Lung (tissue), 12 donors: ENCODE measurements around the gene POFUT1. TPM values are rescaled to one million over a fixed set of nuclear protein-coding genes. Genes with fewer than 3 reads are reported as not detected.

Experiments
- ATAC-seq: fragments of 200-7000 bp; cut with Tn5 transposase; one replicate; pipeline ENCODE4 v1.9.1; 2020; ENCODE audit warnings: moderate number of reproducible peaks; ENCODE audit not compliant: insufficient read depth, low FRiP score
- DNase-seq, 3 donors: peaks; one replicate each; pipeline ENCODE4 v3.0.0-alpha.2; 2013 to 2017
- H3K27ac ChIP-seq, 2 donors: one replicate each; pipeline ENCODE4 v1.5.1; 2013; ENCODE audit warnings: mild to moderate bottlenecking in 2 of 2, moderate library complexity in 2 of 2, control low read depth in 1 of 2, inconsistent platforms in 1 of 2, low read depth in 1 of 2, low read length in 1 of 2
- H3K27me3 ChIP-seq, 3 donors: one replicate each; pipeline ENCODE4 v1.5.1; 2013; ENCODE audit warnings: low read length in 2 of 3; ENCODE audit not compliant: control insufficient read depth in 3 of 3, insufficient read depth in 3 of 3
- H3K36me3 ChIP-seq, 4 donors: one replicate each; pipeline ENCODE4 v1.5.1; 2013; ENCODE audit warnings: low read length in 4 of 4, mild to moderate bottlenecking in 1 of 4, moderate library complexity in 1 of 4; ENCODE audit not compliant: control insufficient read depth in 4 of 4, insufficient read depth in 4 of 4
- H3K4me1 ChIP-seq, 5 donors: one replicate each; pipeline ENCODE4 v1.5.1; 2013; ENCODE audit warnings: low read length in 5 of 5, mild to moderate bottlenecking in 2 of 5, moderate library complexity in 1 of 5; ENCODE audit not compliant: control insufficient read depth in 5 of 5, insufficient read depth in 5 of 5
- H3K4me3 ChIP-seq: one replicate; pipeline ENCODE4 v1.5.1; 2013; ENCODE audit warnings: mild to moderate bottlenecking, control low read depth, moderate library complexity
- H3K9ac ChIP-seq, 2 donors: one replicate each; pipeline ENCODE4 v1.5.1; 2013; ENCODE audit warnings: low read length in 2 of 2, control low read depth in 1 of 2; ENCODE audit not compliant: insufficient read depth in 1 of 2
- H3K9me3 ChIP-seq, 4 donors: one replicate each; pipeline ENCODE4 v1.5.1; 2013; ENCODE audit warnings: low read length in 3 of 4, mild to moderate bottlenecking in 1 of 4, moderate library complexity in 1 of 4; ENCODE audit not compliant: control insufficient read depth in 4 of 4, insufficient read depth in 3 of 4
- CTCF ChIP-seq: IDR thresholded peaks from 2 replicates; pipeline ENCODE4 v1.5.1; 2012; ENCODE audit warnings: mild to moderate bottlenecking; ENCODE audit errors: control extremely low read depth, extremely low read depth
- WGBS, 2 donors: extraction: QIAGEN DNeasy Blood & Tissue Kit; methylation state at CpG; one replicate each; pipeline ENCODE4 v1.1.7; 2013; 5-methylcytosine and 5-hydroxymethylcytosine counted together
- polyA plus RNA-seq, 2 donors: library from polyadenylated mRNA; stranded (reverse); fragments of 200-250 nt; gene quantifications; one replicate each; pipeline ENCODE4 v1.2.1, GENCODE V29; 2013
- total RNA-seq, 2 donors: library from RNA; depleted of rRNA in 1 of 2; stranded (reverse); fragments of >200 nt in 1 of 2; gene quantifications; one replicate each; pipeline ENCODE4 v1.2.1, GENCODE V29; 2014 to 2021
- donor health status: control.
- donor health status: control.
- donor health status: Bipolar disorder and iron deficiency.
- donor health status: healthy.
- donor health status: DM: yes; HTN: yes; CAD: no.

Gene POFUT1
- total and polyA plus RNA-seq, 4 donors: 9.0 to 37.1 (median 21.7) TPM

- H3K4me3 ChIP-seq: no peak overlapping the region
- peaks cover 3 to 50% (median 23%) of the 10 kb centered on the region in 4 donors for H3K36me3 ChIP-seq
- DNase-seq (no peak), ATAC-seq (no peak)
- H3K4me1 ChIP-seq: peaks cover 0 to 2% (median 0%) of the 10 kb centered on the region in 5 donors
- no peaks in the 10 kb centered on the region for H3K27me3 ChIP-seq
- no peak overlapping the region for H3K27ac ChIP-seq
- TF ChIP-seq CTCF: no peak
- H3K9me3 ChIP-seq: no peaks in the 10 kb centered on the region
- H3K9ac ChIP-seq: no peak overlapping the region
Observed at GRCh38 chr20:32232326-32232886, 24.7 kb downstream of the POFUT1 start.

GRCh38 chr20:32233286-32233685, 25.6 kb downstream of the POFUT1 start:
- 95 to 96% methylated on average over 9 of the region's 9 CpGs for WGBS, 2 donors
- peaks cover 3 to 44% (median 23%) of the 10 kb centered on the region in 4 donors for H3K36me3 ChIP-seq
- H3K4me1 ChIP-seq: no peaks in the 10 kb centered on the region
- H3K4me3 ChIP-seq: no peak overlapping the region
- no peaks in the 10 kb centered on the region for H3K27me3 ChIP-seq
- no peak for TF ChIP-seq CTCF
- no peaks in the 10 kb centered on the region for H3K9me3 ChIP-seq
- no peak overlapping the region for H3K9ac ChIP-seq
- no peak overlapping the region for H3K27ac ChIP-seq
- ATAC-seq (no peak), DNase-seq (no peak)

- no peak for ATAC-seq
- no peak for DNase-seq
- H3K27ac ChIP-seq: no peak overlapping the region
- no peaks in the 10 kb centered on the region for H3K9me3 ChIP-seq
- H3K4me3 ChIP-seq: no peak overlapping the region
- H3K27me3 ChIP-seq: no peaks in the 10 kb centered on the region
- 81 to 91% methylated on average over 13 of the region's 13 CpGs for WGBS, 2 donors
- TF ChIP-seq CTCF: no peak
- peaks cover 3 to 41% (median 22%) of the 10 kb centered on the region in 4 donors for H3K36me3 ChIP-seq
- no peak overlapping the region for H3K9ac ChIP-seq
- no peaks in the 10 kb centered on the region for H3K4me1 ChIP-seq
Observed at GRCh38 chr20:32234135-32234808, 26.6 kb downstream of the POFUT1 start.
